GM23338 (cell line): ENCODE results near the gene NRP1. TPM values are rescaled to one million over a fixed set of nuclear protein-coding genes. Genes with fewer than 3 reads are reported as not detected.

Experiments used
- ATAC-seq: fragments of 200-7000 bp; cut with Tn5 transposase; 3 replicates; pipeline ENCODE4 v1.9.1; 2020
- DNase-seq: peaks from one replicate; pipeline ENCODE4 v3.0.0-alpha.2; 2015; ENCODE audit warnings: low spot score
- H2AFZ ChIP-seq: fragments of 200-600 bp; sonication (generic); 2 replicates; pipeline ENCODE4 v1.8.0; 2016; ENCODE audit warnings: antibody characterized with exemption, mild to moderate bottlenecking, moderate library complexity
- H3F3A ChIP-seq: fragments of 200-600 bp; sonication (generic); replicated peaks from 2 replicates; pipeline ENCODE4 v1.8.0; 2017; ENCODE audit warnings: antibody characterized with exemption, mixed run types, low read depth
- H3K27ac ChIP-seq: fragments of 200-600 bp; sonication (generic); 2 replicates; pipeline ENCODE4 v1.6.1; 2016; ENCODE audit warnings: low read depth
- H3K27me3 ChIP-seq: fragments of 200-600 bp; sonication (generic); 2 replicates; pipeline ENCODE4 v1.8.0; 2016; ENCODE audit warnings: mild to moderate bottlenecking, mixed run types, moderate library complexity; ENCODE audit not compliant: insufficient read depth
- H3K36me3 ChIP-seq: fragments of 200-600 bp; sonication (generic); 2 replicates; pipeline ENCODE4 v1.8.0; 2016; ENCODE audit warnings: mild to moderate bottlenecking; ENCODE audit not compliant: insufficient read depth
- H3K4me1 ChIP-seq: fragments of 200-600 bp; sonication (generic); 2 replicates; pipeline ENCODE4 v1.8.0; 2016; ENCODE audit warnings: mild to moderate bottlenecking, moderate library complexity; ENCODE audit not compliant: insufficient read depth
- H3K4me2 ChIP-seq: fragments of 200-600 bp; sonication (generic); 2 replicates; pipeline ENCODE4 v1.7.1; 2017; ENCODE audit warnings: mixed run types
- H3K4me3 ChIP-seq: fragments of 200-600 bp; sonication (generic); 2 replicates; pipeline ENCODE4 v1.6.1; 2016; ENCODE audit warnings: mixed run types
- H3K79me2 ChIP-seq: fragments of 200-600 bp; sonication (generic); replicated peaks from 2 replicates; pipeline ENCODE4 v1.8.0; 2017; ENCODE audit warnings: mild to moderate bottlenecking; ENCODE audit not compliant: insufficient read depth
- H3K9me2 ChIP-seq: fragments of 200-600 bp; sonication (generic); 2 replicates; pipeline ENCODE4 v1.8.0; 2017; ENCODE audit not compliant: insufficient read depth
- H4K20me1 ChIP-seq: fragments of 200-600 bp; sonication (generic); replicated peaks from 2 replicates; pipeline ENCODE4 v1.8.0; 2017; ENCODE audit warnings: mild to moderate bottlenecking; ENCODE audit not compliant: insufficient read depth
- H3K27ac Mint-ChIP-seq: 2 replicates; pipeline ENCODE4 v1.8.0; 2020; ENCODE audit warnings: inconsistent platforms, mild to moderate bottlenecking, moderate library complexity, mixed read lengths
- H3K27me3 Mint-ChIP-seq: 3 replicates; pipeline ENCODE4 v1.8.0; 2022; ENCODE audit warnings: low read depth, mild to moderate bottlenecking, moderate library complexity, mixed read lengths, inconsistent platforms; ENCODE audit not compliant: insufficient read depth, poor library complexity
- H3K36me3 Mint-ChIP-seq: 3 replicates; pipeline ENCODE4 v1.8.0; 2021; ENCODE audit warnings: low read depth, mild to moderate bottlenecking, inconsistent platforms, moderate library complexity, mixed read lengths
- H3K4me1 Mint-ChIP-seq: 3 replicates; pipeline ENCODE4 v1.8.0; 2020; ENCODE audit warnings: mild to moderate bottlenecking, inconsistent platforms, mixed read lengths
- H3K4me3 Mint-ChIP-seq: 3 replicates; pipeline ENCODE4 v1.8.0; 2021; ENCODE audit warnings: moderate library complexity, mild to moderate bottlenecking, inconsistent platforms, mixed read lengths
- H3K9me3 Mint-ChIP-seq: 3 replicates; pipeline ENCODE4 v1.8.0; 2020; ENCODE audit warnings: moderate library complexity, mild to moderate bottlenecking, inconsistent platforms, mixed read lengths
- CREB1 ChIP-seq: fragments of 250-450 bp; sonication (Bioruptor Pico); IDR thresholded peaks from 2 replicates; pipeline ENCODE4 v1.5.0; 2020; ENCODE audit warnings: low read depth, mild to moderate bottlenecking, moderate library complexity
- ETS1 ChIP-seq: IDR thresholded peaks from 2 replicates; pipeline ENCODE4 v1.6.1; 2016; ENCODE audit warnings: antibody characterized with exemption
- EZH2 ChIP-seq: fragments of 200-600 bp; sonication (generic); IDR thresholded peaks from one replicate; pipeline ENCODE4 v1.8.0; 2017; ENCODE audit warnings: antibody characterized with exemption, mild to moderate bottlenecking, low read depth; ENCODE audit not compliant: unreplicated experiment
- EZH2phosphoT487 ChIP-seq: fragments of 200-600 bp; sonication (generic); IDR thresholded peaks from one replicate; pipeline ENCODE4 v1.8.1; 2018; ENCODE audit warnings: antibody characterized with exemption; ENCODE audit not compliant: unreplicated experiment
- JUNB ChIP-seq: IDR thresholded peaks from one replicate; pipeline ENCODE4 v1.6.1; 2016; ENCODE audit warnings: antibody characterized with exemption; ENCODE audit not compliant: unreplicated experiment
- NANOG ChIP-seq: IDR thresholded peaks from 2 replicates; pipeline ENCODE4 v1.6.1; 2016; ENCODE audit warnings: antibody characterized with exemption, borderline replicate concordance
- POLR2AphosphoS5 ChIP-seq: IDR thresholded peaks from 2 replicates; pipeline ENCODE4 v1.6.1; 2016; ENCODE audit warnings: antibody characterized with exemption, low read depth
- REST ChIP-seq: IDR thresholded peaks from one replicate; pipeline ENCODE4 v1.6.1; 2018; ENCODE audit warnings: antibody characterized with exemption; ENCODE audit not compliant: unreplicated experiment
- STAT1 ChIP-seq: IDR thresholded peaks from one replicate; pipeline ENCODE4 v1.6.1; 2016; ENCODE audit warnings: antibody characterized with exemption; ENCODE audit not compliant: unreplicated experiment
- ZNF114 ChIP-seq: fragments of 250-450 bp; sonication (Bioruptor Pico); IDR thresholded peaks from 2 replicates; pipeline ENCODE4 v1.5.0; 2020; ENCODE audit warnings: mild to moderate bottlenecking, moderate library complexity
- ZNF331 ChIP-seq: fragments of 250-450 bp; sonication (Bioruptor Pico); IDR thresholded peaks from 2 replicates; pipeline ENCODE4 v1.5.0; 2020; ENCODE audit warnings: low read depth, mild to moderate bottlenecking, moderate library complexity
- polyA plus RNA-seq: library from polyadenylated mRNA; unstranded; fragments of >200 nt; fragmentation: Nextera tagmentation; extraction: Ambion mirVana; gene quantifications from 2 replicates; pipeline ENCODE4 v1.2.1, GENCODE V29; 2016
- total RNA-seq: library from RNA; depleted of rRNA; stranded (reverse); fragments of >200 nt; shearing (Covaris generic); gene quantifications from 2 replicates; pipeline ENCODE4 v1.2.3, GENCODE V29; 2014
- TF ChIP-seq, protein P1 (sequence below), 2 experiments: fragments of 200-600 bp in 1 of 2; sonication (generic) in 1 of 2; conservative IDR thresholded peaks; 2 replicates each; pipeline versions ENCODE4 v1.5.1 to v1.6.1; 2016 to 2017; ENCODE audit warnings: antibody characterized with exemption in 2 of 2, low read depth in 2 of 2, mild to moderate bottlenecking in 2 of 2, moderate library complexity in 1 of 2
- TF ChIP-seq, protein P2 (sequence below): fragments of 250-450 bp; sonication (Bioruptor Pico); IDR thresholded peaks from 2 replicates; pipeline ENCODE4 v1.5.0; 2020; ENCODE audit warnings: mild to moderate bottlenecking, moderate library complexity

Gene NRP1
- total and polyA plus RNA-seq, 2 experiments from 2014 or later = 2.9 to 3.5 TPM

DNA sequence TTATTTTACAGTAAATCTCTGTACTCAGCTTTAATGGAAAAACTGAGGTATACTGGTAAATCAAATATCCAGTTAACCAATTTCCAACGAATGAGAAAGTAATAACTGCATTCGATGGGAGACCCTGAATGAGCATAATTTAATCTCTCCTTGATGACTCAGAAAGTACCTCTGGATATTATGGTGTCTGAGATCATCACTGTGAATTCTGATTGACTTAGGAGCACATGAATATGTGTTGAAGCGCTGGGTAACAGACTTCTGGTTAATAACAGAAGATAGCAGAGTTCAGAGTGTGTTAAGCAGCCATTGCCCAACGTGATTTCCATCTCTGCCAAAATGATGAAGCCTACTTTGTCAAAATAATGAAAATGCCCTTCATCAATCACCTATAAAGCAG lies 116.6 kb downstream of the NRP1 start:
- no peaks in the 10 kb centered on the region for H3K4me1 Mint-ChIP-seq
- H3K4me3 Mint-ChIP-seq = no peak overlapping the region
- H3K4me2 ChIP-seq = no peak overlapping the region
- no peaks in the 10 kb centered on the region for H4K20me1 ChIP-seq
- H3K27me3 ChIP-seq = no peaks in the 10 kb centered on the region
- no peaks in the 10 kb centered on the region for H3K79me2 ChIP-seq
- no peak overlapping the region for H2AFZ ChIP-seq
- H3K27ac ChIP-seq = no peak overlapping the region
- no peaks in the 10 kb centered on the region for H3F3A ChIP-seq
- peaks cover 4% of the 10 kb centered on the region; the same call in 1 of the 2 replicates for H3K9me2 ChIP-seq
- no peak for DNase-seq
- no peak for ATAC-seq
- H3K4me3 ChIP-seq = no peak overlapping the region
- peaks cover 1% of the 10 kb centered on the region for H3K27me3 Mint-ChIP-seq
- no peak overlapping the region for H3K27ac Mint-ChIP-seq
- H3K4me1 ChIP-seq = no peaks in the 10 kb centered on the region
- no peaks in the 10 kb centered on the region for H3K36me3 ChIP-seq
- H3K36me3 Mint-ChIP-seq = no peaks in the 10 kb centered on the region; the same call in 2 of the 3 replicates
- H3K9me3 Mint-ChIP-seq = no peaks in the 10 kb centered on the region
- TF ChIP-seq EZH2 (no peak), STAT1 (no peak), ZNF331 (CRISPR knock-in tag) (no peak), REST (no peak), CREB1 (CRISPR knock-in tag) (no peak), EZH2phosphoT487 (no peak), NANOG (no peak), JUNB (no peak), POLR2AphosphoS5 (no peak), ETS1 (no peak), ZNF114 (no peak)
- TF ChIP-seq, protein P1, sequence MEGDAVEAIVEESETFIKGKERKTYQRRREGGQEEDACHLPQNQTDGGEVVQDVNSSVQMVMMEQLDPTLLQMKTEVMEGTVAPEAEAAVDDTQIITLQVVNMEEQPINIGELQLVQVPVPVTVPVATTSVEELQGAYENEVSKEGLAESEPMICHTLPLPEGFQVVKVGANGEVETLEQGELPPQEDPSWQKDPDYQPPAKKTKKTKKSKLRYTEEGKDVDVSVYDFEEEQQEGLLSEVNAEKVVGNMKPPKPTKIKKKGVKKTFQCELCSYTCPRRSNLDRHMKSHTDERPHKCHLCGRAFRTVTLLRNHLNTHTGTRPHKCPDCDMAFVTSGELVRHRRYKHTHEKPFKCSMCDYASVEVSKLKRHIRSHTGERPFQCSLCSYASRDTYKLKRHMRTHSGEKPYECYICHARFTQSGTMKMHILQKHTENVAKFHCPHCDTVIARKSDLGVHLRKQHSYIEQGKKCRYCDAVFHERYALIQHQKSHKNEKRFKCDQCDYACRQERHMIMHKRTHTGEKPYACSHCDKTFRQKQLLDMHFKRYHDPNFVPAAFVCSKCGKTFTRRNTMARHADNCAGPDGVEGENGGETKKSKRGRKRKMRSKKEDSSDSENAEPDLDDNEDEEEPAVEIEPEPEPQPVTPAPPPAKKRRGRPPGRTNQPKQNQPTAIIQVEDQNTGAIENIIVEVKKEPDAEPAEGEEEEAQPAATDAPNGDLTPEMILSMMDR (conservative IDR thresholded peaks at IDR 0.05; ENCODE audit: low read depth in 2 of 2) = no peak
- TF ChIP-seq, protein P2, sequence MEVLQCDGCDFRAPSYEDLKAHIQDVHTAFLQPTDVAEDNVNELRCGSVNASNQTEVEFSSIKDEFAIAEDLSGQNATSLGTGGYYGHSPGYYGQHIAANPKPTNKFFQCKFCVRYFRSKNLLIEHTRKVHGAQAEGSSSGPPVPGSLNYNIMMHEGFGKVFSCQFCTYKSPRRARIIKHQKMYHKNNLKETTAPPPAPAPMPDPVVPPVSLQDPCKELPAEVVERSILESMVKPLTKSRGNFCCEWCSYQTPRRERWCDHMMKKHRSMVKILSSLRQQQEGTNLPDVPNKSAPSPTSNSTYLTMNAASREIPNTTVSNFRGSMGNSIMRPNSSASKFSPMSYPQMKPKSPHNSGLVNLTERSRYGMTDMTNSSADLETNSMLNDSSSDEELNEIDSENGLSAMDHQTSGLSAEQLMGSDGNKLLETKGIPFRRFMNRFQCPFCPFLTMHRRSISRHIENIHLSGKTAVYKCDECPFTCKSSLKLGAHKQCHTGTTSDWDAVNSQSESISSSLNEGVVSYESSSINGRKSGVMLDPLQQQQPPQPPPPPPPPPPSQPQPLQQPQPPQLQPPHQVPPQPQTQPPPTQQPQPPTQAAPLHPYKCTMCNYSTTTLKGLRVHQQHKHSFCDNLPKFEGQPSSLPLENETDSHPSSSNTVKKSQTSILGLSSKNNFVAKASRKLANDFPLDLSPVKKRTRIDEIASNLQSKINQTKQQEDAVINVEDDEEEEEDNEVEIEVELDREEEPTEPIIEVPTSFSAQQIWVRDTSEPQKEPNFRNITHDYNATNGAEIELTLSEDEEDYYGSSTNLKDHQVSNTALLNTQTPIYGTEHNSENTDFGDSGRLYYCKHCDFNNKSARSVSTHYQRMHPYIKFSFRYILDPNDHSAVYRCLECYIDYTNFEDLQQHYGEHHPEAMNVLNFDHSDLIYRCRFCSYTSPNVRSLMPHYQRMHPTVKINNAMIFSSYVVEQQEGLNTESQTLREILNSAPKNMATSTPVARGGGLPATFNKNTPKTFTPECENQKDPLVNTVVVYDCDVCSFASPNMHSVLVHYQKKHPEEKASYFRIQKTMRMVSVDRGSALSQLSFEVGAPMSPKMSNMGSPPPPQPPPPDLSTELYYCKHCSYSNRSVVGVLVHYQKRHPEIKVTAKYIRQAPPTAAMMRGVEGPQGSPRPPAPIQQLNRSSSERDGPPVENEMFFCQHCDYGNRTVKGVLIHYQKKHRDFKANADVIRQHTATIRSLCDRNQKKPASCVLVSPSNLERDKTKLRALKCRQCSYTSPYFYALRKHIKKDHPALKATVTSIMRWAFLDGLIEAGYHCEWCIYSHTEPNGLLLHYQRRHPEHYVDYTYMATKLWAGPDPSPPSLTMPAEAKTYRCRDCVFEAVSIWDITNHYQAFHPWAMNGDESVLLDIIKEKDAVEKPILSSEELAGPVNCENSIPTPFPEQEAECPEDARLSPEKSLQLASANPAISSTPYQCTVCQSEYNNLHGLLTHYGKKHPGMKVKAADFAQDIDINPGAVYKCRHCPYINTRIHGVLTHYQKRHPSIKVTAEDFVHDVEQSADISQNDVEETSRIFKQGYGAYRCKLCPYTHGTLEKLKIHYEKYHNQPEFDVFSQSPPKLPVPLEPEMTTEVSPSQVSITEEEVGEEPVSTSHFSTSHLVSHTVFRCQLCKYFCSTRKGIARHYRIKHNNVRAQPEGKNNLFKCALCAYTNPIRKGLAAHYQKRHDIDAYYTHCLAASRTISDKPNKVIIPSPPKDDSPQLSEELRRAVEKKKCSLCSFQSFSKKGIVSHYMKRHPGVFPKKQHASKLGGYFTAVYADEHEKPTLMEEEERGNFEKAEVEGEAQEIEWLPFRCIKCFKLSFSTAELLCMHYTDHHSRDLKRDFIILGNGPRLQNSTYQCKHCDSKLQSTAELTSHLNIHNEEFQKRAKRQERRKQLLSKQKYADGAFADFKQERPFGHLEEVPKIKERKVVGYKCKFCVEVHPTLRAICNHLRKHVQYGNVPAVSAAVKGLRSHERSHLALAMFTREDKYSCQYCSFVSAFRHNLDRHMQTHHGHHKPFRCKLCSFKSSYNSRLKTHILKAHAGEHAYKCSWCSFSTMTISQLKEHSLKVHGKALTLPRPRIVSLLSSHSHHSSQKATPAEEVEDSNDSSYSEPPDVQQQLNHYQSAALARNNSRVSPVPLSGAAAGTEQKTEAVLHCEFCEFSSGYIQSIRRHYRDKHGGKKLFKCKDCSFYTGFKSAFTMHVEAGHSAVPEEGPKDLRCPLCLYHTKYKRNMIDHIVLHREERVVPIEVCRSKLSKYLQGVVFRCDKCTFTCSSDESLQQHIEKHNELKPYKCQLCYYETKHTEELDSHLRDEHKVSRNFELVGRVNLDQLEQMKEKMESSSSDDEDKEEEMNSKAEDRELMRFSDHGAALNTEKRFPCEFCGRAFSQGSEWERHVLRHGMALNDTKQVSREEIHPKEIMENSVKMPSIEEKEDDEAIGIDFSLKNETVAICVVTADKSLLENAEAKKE (CRISPR knock-in tag) = no peak
